GM12878 (cell line): Measurements from ENCODE around the gene OGFOD3. TPM values are rescaled to one million over a fixed set of nuclear protein-coding genes. Genes with fewer than 3 reads are reported as not detected.

Experiments
- ATAC-seq: fragments of 200-7000 bp; cut with Tn5 transposase; 3 replicates; pipeline ENCODE4 v1.9.1; 2020; ENCODE audit warnings: mild to moderate bottlenecking, moderate library complexity
- BruUV-seq: library from RNA; stranded (reverse); fragments of 400-500 nt; replicated peaks from 2 replicates; lab custom pipeline; 2021; lab: Mats Ljungman, UMichigan
- CTCF ChIA-PET: fragments of 300-600 bp; sonication (Branson Sonifier 250); formaldehyde crosslinking; extraction: SDS; loops from one replicate; lab custom pipeline; 2021; ENCODE audit warnings: inconsistent platforms; lab: Yijun Ruan, JAX
- POLR2A ChIA-PET: fragments of 350-600 bp; formaldehyde crosslinking; extraction: SDS; loops from one replicate; lab custom pipeline; 2021; ENCODE audit warnings: inconsistent platforms; lab: Charles Lee
- RAD21 ChIA-PET: fragments of 300-600 bp; sonication (Branson Sonifier 250); formaldehyde crosslinking; loops from one replicate; lab custom pipeline; 2023; ENCODE audit warnings: antibody characterized with exemption; ENCODE audit not compliant: unreplicated experiment; lab: Charles Lee
- SMC1A ChIA-PET: fragments of 300-600 bp; sonication (Branson Sonifier 250); formaldehyde crosslinking; loops from one replicate; lab custom pipeline; 2023; ENCODE audit not compliant: unreplicated experiment, uncharacterized antibody; lab: Charles Lee
- DNase-seq: peaks from one replicate; pipeline ENCODE4 v3.0.0-alpha.2; 2011; ENCODE audit warnings: low read depth, low spot score
- FAIRE-seq: peaks from 3 replicates; lab custom pipeline; 2011; peaks lifted over from hg19 to GRCh38; lab: Jason Lieb, UNC
- H2AFZ ChIP-seq: 2 replicates; pipeline ENCODE4 v1.6.0; 2011; ENCODE audit warnings: low read depth, low read length, control low read depth; ENCODE audit not compliant: control insufficient read depth
- H3K27ac ChIP-seq: 2 replicates; pipeline ENCODE4 v1.5.1; 2011; ENCODE audit warnings: control low read depth; ENCODE audit not compliant: control insufficient read depth, insufficient read depth
- H3K27me3 ChIP-seq, 2 experiments: replicated peaks in 1 of 2; 2 replicates each; pipeline versions ENCODE4 v1.6.0 to v1.6.1; 2011; ENCODE audit warnings: low read length in 1 of 2; ENCODE audit not compliant: control insufficient read depth in 2 of 2, insufficient read depth in 2 of 2
- H3K36me3 ChIP-seq, 2 experiments: 2 replicates each; pipeline ENCODE4 v1.5.1; 2011; ENCODE audit warnings: low read length in 1 of 2; ENCODE audit not compliant: control insufficient read depth in 2 of 2, insufficient read depth in 2 of 2
- H3K4me1 ChIP-seq: 2 replicates; pipeline ENCODE4 v1.6.1; 2011; ENCODE audit warnings: mild to moderate bottlenecking, low read length, moderate library complexity, mixed read lengths; ENCODE audit not compliant: control insufficient read depth, insufficient read depth
- H3K4me2 ChIP-seq: 2 replicates; pipeline ENCODE4 v1.6.0; 2011; ENCODE audit warnings: control low read depth; ENCODE audit not compliant: control insufficient read depth, insufficient read depth
- H3K4me3 ChIP-seq: fragments of 200-600 bp; sonication (generic); 2 replicates; pipeline ENCODE4 v1.5.1; 2016
- H3K79me2 ChIP-seq: 2 replicates; pipeline ENCODE4 v1.6.0; 2011; ENCODE audit warnings: low read length; ENCODE audit not compliant: control insufficient read depth, insufficient read depth
- H3K9ac ChIP-seq: 2 replicates; pipeline ENCODE4 v1.8.0; 2011; ENCODE audit warnings: low read length, control low read depth, mixed read lengths; ENCODE audit not compliant: control insufficient read depth, insufficient read depth
- H3K9me3 ChIP-seq: replicated peaks from 3 replicates; pipeline ENCODE4 v1.5.1; 2011; ENCODE audit warnings: mild to moderate bottlenecking, low read length; ENCODE audit not compliant: control insufficient read depth, insufficient read depth
- H4K20me1 ChIP-seq: 2 replicates; pipeline ENCODE4 v1.6.0; 2011; ENCODE audit not compliant: control insufficient read depth, insufficient read depth
- EGR1 ChIP-seq, 2 experiments: IDR thresholded peaks; 1 replicate in 1 of 2; 2 replicates in 1 of 2; pipeline ENCODE4 v1.6.1; 2011 to 2012; ENCODE audit warnings: low read depth in 2 of 2, low read length in 2 of 2, borderline replicate concordance in 1 of 2, mild to moderate bottlenecking in 1 of 2, moderate library complexity in 1 of 2
- GATAD2B ChIP-seq: fragments of 450-650 bp; conservative IDR thresholded peaks from 2 replicates; pipeline ENCODE4 v1.6.1; 2017; ENCODE audit warnings: low read depth, mild to moderate bottlenecking, moderate library complexity
- IRF4 ChIP-seq: IDR thresholded peaks from 2 replicates; pipeline ENCODE4 v1.6.1; 2011; ENCODE audit warnings: low read depth, low read length
- NFXL1 ChIP-seq: fragments of 450-650 bp; IDR thresholded peaks from 2 replicates; pipeline ENCODE4 v1.6.1; 2017; ENCODE audit warnings: antibody characterized with exemption, mild to moderate bottlenecking, borderline replicate concordance
- PAX8 ChIP-seq: fragments of 450-650 bp; IDR thresholded peaks from 2 replicates; pipeline ENCODE4 v1.6.1; 2017; ENCODE audit warnings: mild to moderate bottlenecking, moderate library complexity
- SREBF2 ChIP-seq: IDR thresholded peaks from 2 replicates; pipeline ENCODE4 v1.6.1; 2012; ENCODE audit warnings: mild to moderate bottlenecking, low read length
- SRF ChIP-seq, 2 experiments: IDR thresholded peaks; 2 replicates each; pipeline ENCODE4 v1.6.1; 2011; ENCODE audit warnings: low read depth in 2 of 2, low read length in 2 of 2, mild to moderate bottlenecking in 1 of 2, moderate library complexity in 1 of 2
- WGBS: methylation state at CpG from one replicate; pipeline ENCODE4 v1.1.6; 2016; ENCODE audit warnings: low lambda C conversion rate; ENCODE audit not compliant: insufficient replicate concordance, insufficient coverage; ENCODE audit errors: missing lambda C conversion rate; 5-methylcytosine and 5-hydroxymethylcytosine counted together
- in situ Hi-C: fragments of 300-500 bp; cut with MboI; formaldehyde crosslinking; loops from 9 replicates; pipeline ENCODE4 v1.14.3; 2018; ENCODE audit warnings: mixed read lengths
- intact Hi-C: fragments of 100-400 bp; cut with micrococcal nuclease; formaldehyde crosslinking; loops from one replicate; pipeline ENCODE4 v1.14.2; 2022; ENCODE audit not compliant: unreplicated experiment
- polyA plus RNA-seq, 11 experiments: library from polyadenylated mRNA; depleted of rRNA in 4 of 11; unstranded in 6 of 11; stranded (reverse) in 5 of 11; fragments of >200 nt; fragmentation: Nextera tagmentation in 4 of 11; fragmentation: Illumina TruSeq in 1 of 11; extraction: Ambion mirVana in 4 of 11; extraction: Trizol in 1 of 11; gene quantifications; 1 replicate in 1 of 11; 2 replicates in 10 of 11; pipeline versions ENCODE4 v1.2.1 to v1.2.3, GENCODE V29; 2011 to 2016; ENCODE audit warnings: inconsistent platforms in 2 of 11, missing spikeins in 2 of 11, low read depth in 1 of 11
- total RNA-seq, 4 experiments: library from RNA; depleted of rRNA in 3 of 4; stranded (reverse); fragments of >200 nt in 3 of 4; fragmentation: Illumina TruSeq in 1 of 4; extraction: Trizol in 1 of 4; gene quantifications; 2 replicates each; pipeline versions ENCODE4 v1.2.1 to v1.2.3, GENCODE V29; 2013 to 2021
- TF ChIP-seq, protein P1 (sequence below): IDR thresholded peaks from 2 replicates; pipeline ENCODE4 v1.6.1; 2012; ENCODE audit warnings: mild to moderate bottlenecking, low read depth, low read length
- TF ChIP-seq, protein P2 (sequence below): fragments of 450-650 bp; IDR thresholded peaks from 2 replicates; pipeline ENCODE4 v1.6.1; 2017; ENCODE audit warnings: antibody characterized with exemption, mild to moderate bottlenecking, moderate library complexity
- TF ChIP-seq, protein P3 (sequence below): fragments of 450-650 bp; formaldehyde crosslinking; IDR thresholded peaks from 2 replicates; pipeline ENCODE4 v1.5.0; 2022; ENCODE audit warnings: mild to moderate bottlenecking, missing genetic modification characterization

The OGFOD3 gene
- total and polyA plus RNA-seq, 10 of the 15 experiments (the other 5 are each of a cell fraction or from before 2014, with no cell fraction given) = 0.48 to 28.4 (median 18.3) TPM

DNA sequence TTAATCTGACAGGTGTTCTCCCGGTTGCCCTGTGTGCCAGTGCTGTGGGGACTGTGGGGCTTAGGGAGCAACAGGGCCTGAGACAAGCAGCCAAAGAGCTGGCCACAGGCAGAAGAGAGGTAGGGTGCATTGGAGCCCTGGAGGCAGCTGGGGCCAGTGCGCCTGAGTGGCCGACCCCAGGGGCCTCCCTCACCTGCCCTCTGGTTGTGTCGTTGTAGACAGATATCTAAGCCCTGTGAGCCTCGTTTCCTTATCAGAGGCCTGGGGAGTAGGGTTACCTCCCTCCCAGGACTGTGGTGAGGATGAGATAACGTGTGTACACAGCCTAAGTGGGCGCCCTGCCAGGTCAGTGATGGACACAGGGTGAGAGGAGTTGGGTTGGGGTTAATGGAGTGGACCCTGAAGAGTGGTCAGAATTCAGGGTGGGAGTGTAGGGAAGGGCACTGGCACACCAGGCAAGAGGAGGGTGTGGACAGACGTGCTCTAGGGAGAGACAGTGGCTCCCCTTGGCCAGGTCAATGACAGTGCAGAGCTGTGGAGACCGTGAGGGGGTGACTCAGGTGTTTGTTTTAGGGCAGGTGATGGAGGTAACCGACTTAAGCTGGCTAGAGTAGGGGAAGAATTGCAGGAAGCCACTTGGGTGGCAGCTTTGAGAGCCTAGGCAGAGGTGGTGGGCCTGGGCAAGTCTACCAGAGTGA lies 43.6 kb upstream of the OGFOD3 start:
- H2AFZ ChIP-seq = no peak overlapping the region
- no peaks in the 10 kb centered on the region for H3K27me3 ChIP-seq
- H3K9me3 ChIP-seq = no peaks in the 10 kb centered on the region
- ATAC-seq (no peak), FAIRE-seq (no peak), DNase-seq (no peak)
- H3K27ac ChIP-seq = no peak overlapping the region
- ChIA-PET CTCF (interaction anchor here (1.5 to 2.5 kb wide), 2 partner anchors 92 to 104 kb away, joined by 3 to 7 read pairs; no protein-coding TSS in a partner anchor), RAD21 (no interaction called here), SMC1A (no interaction called here), POLR2A (no interaction called here)
- WGBS = 93% methylated on average over 10 of the region's 10 CpGs
- peaks cover 6% of the 10 kb centered on the region for H3K4me1 ChIP-seq
- intact Hi-C loops (no loop called here), in situ Hi-C loops (no loop called here)
- H3K4me2 ChIP-seq = no peak overlapping the region
- H3K36me3 ChIP-seq = peaks cover 17 to 50% of the 10 kb centered on the region in 2 experiments
- no peak overlapping the region for H3K4me3 ChIP-seq
- H4K20me1 ChIP-seq = no peaks in the 10 kb centered on the region; the same call in 1 of the 2 replicates
- no TSS peak for BruUV-seq
- no peak overlapping the region for H3K9ac ChIP-seq
- H3K79me2 ChIP-seq = peaks cover 10% of the 10 kb centered on the region
- no peak for TF ChIP-seq PAX8
- no peak for TF ChIP-seq SRF (IDR thresholded peaks at IDR 0.05; ENCODE audit: low read depth in 2 of 2, low read length in 2 of 2)
- TF ChIP-seq EGR1 (IDR thresholded peaks at IDR 0.05; ENCODE audit: borderline replicate concordance in 1 of 2, low read depth in 2 of 2, low read length in 2 of 2) = no peak
- TF ChIP-seq, protein P1, sequence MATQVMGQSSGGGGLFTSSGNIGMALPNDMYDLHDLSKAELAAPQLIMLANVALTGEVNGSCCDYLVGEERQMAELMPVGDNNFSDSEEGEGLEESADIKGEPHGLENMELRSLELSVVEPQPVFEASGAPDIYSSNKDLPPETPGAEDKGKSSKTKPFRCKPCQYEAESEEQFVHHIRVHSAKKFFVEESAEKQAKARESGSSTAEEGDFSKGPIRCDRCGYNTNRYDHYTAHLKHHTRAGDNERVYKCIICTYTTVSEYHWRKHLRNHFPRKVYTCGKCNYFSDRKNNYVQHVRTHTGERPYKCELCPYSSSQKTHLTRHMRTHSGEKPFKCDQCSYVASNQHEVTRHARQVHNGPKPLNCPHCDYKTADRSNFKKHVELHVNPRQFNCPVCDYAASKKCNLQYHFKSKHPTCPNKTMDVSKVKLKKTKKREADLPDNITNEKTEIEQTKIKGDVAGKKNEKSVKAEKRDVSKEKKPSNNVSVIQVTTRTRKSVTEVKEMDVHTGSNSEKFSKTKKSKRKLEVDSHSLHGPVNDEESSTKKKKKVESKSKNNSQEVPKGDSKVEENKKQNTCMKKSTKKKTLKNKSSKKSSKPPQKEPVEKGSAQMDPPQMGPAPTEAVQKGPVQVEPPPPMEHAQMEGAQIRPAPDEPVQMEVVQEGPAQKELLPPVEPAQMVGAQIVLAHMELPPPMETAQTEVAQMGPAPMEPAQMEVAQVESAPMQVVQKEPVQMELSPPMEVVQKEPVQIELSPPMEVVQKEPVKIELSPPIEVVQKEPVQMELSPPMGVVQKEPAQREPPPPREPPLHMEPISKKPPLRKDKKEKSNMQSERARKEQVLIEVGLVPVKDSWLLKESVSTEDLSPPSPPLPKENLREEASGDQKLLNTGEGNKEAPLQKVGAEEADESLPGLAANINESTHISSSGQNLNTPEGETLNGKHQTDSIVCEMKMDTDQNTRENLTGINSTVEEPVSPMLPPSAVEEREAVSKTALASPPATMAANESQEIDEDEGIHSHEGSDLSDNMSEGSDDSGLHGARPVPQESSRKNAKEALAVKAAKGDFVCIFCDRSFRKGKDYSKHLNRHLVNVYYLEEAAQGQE = no peak
- no peak for TF ChIP-seq SREBF2
- TF ChIP-seq GATAD2B = no peak
- TF ChIP-seq, protein P2, sequence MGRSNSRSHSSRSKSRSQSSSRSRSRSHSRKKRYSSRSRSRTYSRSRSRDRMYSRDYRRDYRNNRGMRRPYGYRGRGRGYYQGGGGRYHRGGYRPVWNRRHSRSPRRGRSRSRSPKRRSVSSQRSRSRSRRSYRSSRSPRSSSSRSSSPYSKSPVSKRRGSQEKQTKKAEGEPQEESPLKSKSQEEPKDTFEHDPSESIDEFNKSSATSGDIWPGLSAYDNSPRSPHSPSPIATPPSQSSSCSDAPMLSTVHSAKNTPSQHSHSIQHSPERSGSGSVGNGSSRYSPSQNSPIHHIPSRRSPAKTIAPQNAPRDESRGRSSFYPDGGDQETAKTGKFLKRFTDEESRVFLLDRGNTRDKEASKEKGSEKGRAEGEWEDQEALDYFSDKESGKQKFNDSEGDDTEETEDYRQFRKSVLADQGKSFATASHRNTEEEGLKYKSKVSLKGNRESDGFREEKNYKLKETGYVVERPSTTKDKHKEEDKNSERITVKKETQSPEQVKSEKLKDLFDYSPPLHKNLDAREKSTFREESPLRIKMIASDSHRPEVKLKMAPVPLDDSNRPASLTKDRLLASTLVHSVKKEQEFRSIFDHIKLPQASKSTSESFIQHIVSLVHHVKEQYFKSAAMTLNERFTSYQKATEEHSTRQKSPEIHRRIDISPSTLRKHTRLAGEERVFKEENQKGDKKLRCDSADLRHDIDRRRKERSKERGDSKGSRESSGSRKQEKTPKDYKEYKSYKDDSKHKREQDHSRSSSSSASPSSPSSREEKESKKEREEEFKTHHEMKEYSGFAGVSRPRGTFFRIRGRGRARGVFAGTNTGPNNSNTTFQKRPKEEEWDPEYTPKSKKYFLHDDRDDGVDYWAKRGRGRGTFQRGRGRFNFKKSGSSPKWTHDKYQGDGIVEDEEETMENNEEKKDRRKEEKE = no peak
- no peak for TF ChIP-seq NFXL1
- no peak for TF ChIP-seq IRF4
- TF ChIP-seq, protein P3, sequence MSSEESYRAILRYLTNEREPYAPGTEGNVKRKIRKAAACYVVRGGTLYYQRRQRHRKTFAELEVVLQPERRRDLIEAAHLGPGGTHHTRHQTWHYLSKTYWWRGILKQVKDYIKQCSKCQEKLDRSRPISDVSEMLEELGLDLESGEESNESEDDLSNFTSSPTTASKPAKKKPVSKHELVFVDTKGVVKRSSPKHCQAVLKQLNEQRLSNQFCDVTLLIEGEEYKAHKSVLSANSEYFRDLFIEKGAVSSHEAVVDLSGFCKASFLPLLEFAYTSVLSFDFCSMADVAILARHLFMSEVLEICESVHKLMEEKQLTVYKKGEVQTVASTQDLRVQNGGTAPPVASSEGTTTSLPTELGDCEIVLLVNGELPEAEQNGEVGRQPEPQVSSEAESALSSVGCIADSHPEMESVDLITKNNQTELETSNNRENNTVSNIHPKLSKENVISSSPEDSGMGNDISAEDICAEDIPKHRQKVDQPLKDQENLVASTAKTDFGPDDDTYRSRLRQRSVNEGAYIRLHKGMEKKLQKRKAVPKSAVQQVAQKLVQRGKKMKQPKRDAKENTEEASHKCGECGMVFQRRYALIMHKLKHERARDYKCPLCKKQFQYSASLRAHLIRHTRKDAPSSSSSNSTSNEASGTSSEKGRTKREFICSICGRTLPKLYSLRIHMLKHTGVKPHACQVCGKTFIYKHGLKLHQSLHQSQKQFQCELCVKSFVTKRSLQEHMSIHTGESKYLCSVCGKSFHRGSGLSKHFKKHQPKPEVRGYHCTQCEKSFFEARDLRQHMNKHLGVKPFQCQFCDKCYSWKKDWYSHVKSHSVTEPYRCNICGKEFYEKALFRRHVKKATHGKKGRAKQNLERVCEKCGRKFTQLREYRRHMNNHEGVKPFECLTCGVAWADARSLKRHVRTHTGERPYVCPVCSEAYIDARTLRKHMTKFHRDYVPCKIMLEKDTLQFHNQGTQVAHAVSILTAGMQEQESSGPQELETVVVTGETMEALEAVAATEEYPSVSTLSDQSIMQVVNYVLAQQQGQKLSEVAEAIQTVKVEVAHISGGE (CRISPR knock-in tag) = no peak
